HepG2 (cell line): ENCODE results near the gene HCFC1. TPM values are rescaled to one million over a fixed set of nuclear protein-coding genes. Genes with fewer than 3 reads are reported as not detected.

ENCODE experiments used
- ATF6 ChIP-seq: sonication (generic); formaldehyde crosslinking; conservative IDR thresholded peaks from 2 replicates; pipeline ENCODE4 v1.4.0; 2020; ENCODE audit warnings: missing genetic modification reagents
- IRF9 ChIP-seq: sonication (generic); formaldehyde crosslinking; IDR thresholded peaks from 2 replicates; pipeline ENCODE4 v1.8.0; 2022; ENCODE audit warnings: missing genetic modification reagents, mild to moderate bottlenecking, borderline replicate concordance
- NONO ChIP-seq, 2 experiments: fragments of 450-650 bp in 1 of 2; sonication (generic) in 1 of 2; formaldehyde crosslinking in 1 of 2; IDR thresholded peaks in 1 of 2; conservative IDR thresholded peaks in 1 of 2; 2 replicates each; pipeline versions ENCODE4 v1.6.1 to v1.8.0; 2017 to 2022; ENCODE audit warnings: mild to moderate bottlenecking in 1 of 2, missing genetic modification reagents in 1 of 2, moderate library complexity in 1 of 2
- PHF8 ChIP-seq: sonication (generic); formaldehyde crosslinking; IDR thresholded peaks from 2 replicates; pipeline ENCODE4 v1.5.0; 2020; ENCODE audit warnings: missing genetic modification reagents
- ZBTB2 ChIP-seq: sonication (generic); formaldehyde crosslinking; IDR thresholded peaks from 2 replicates; pipeline ENCODE4 v1.8.0; 2022; ENCODE audit warnings: low read depth, missing genetic modification reagents
- polyA plus RNA-seq, 8 experiments: library from polyadenylated mRNA; depleted of rRNA in 3 of 8; stranded (reverse) in 7 of 8; unstranded in 1 of 8; fragments of >200 nt; fragmentation: Illumina TruSeq in 4 of 8; extraction: Trizol in 4 of 8; gene quantifications; 2 replicates each; pipeline versions ENCODE4 v1.2.1 to v1.2.3, GENCODE V29; 2011 to 2016; ENCODE audit warnings: low read depth in 4 of 8, missing spikeins in 1 of 8, mixed read lengths in 1 of 8; ENCODE audit not compliant: insufficient read depth in 1 of 8
- total RNA-seq, 5 experiments: library from RNA; depleted of rRNA; stranded (reverse); fragments of >200 nt; fragmentation: Illumina TruSeq; extraction: Trizol; gene quantifications; 2 replicates each; pipeline ENCODE4 v1.2.3, GENCODE V29; 2016; ENCODE audit warnings: low read depth in 1 of 5

HCFC1 gene
- total and polyA plus RNA-seq, 2 of the 13 experiments (the other 11 are each of a cell fraction or from before 2014, with no cell fraction given), result 5.8 to 17.8 TPM

DNA sequence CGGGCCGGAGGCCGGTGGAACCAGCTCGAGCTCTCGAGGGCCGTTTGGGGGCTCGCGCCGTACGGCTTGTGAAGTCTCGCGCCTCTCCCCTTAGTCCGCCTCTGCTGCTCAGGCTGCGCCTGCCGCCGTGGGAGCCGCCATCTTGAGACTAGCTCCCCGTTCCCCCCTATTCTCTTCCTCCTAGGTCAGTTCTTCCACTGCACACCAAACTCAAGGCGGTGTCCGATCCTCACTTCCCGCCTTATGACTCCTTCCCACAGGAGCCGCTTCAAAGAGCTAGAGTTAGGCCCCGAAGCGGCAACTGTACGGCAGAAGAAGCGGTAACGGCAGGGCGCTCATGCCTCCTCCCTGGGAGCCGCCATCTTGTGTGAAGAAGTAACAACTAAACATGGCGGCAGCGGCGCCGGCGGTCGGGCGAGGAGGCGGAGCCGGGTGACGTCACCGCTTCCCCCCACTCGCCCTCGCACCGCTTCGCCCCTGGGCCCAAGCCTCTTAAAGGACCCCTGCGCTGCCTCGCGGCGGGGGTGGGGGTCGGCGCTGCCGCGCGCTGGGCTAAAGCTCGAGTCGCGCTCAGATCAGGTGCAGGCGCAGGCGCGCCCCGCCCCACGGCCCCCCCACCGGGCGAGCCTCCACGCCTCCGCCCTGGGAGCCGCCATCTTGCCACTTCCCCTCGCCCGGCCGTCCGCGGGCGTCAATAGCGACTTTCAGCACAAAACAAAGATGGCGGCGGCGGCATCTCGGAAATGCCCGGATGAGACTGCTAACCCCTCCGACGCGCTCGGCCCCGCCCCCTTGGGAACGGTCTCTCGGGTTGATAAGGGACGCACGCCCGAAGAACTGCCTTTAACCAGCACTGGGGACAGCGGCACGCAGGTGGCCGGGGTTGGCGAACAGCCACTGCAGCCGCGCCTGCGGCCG lies at the start of gene HCFC1 (continued):
- TF ChIP-seq IRF9 (peak; percentile 26; the same call in 1 of the 2 replicates), PHF8 (CRISPR knock-in tag) (peak; percentile 44), ZBTB2 (peak; percentile 43), NONO (IDR thresholded peaks at IDR 0.05) (no peak), NONO (CRISPR knock-in tag; conservative IDR thresholded peaks at IDR 0.05) (peak; percentile 20; the same call in 1 of the 2 replicates), ATF6 (no peak)
